PC-3 (cell line): ENCODE measurements around the gene ULBP1. TPM values are rescaled to one million over a fixed set of nuclear protein-coding genes. Genes with fewer than 3 reads are reported as not detected.

Source experiments
- ATAC-seq: fragments of 200-7000 bp; cut with Tn5 transposase; 2 replicates; pipeline ENCODE4 v1.9.1; 2020; ENCODE audit warnings: mild to moderate bottlenecking, moderate library complexity
- BruUV-seq: library from RNA; stranded (reverse); fragments of 400-500 nt; replicated peaks from 2 replicates; lab custom pipeline; 2021; lab: Mats Ljungman, UMichigan
- CTCF ChIA-PET: fragments of 300-600 bp; sonication (Branson Sonifier 250); formaldehyde crosslinking; loops from one replicate; lab custom pipeline; 2022; ENCODE audit warnings: antibody characterized with exemption; lab: Charles Lee
- POLR2A ChIA-PET: fragments of 300-600 bp; sonication (Branson Sonifier 250); formaldehyde crosslinking; loops from one replicate; lab custom pipeline; 2022; ENCODE audit warnings: antibody characterized with exemption; ENCODE audit not compliant: unreplicated experiment; lab: Charles Lee
- DNase-seq: peaks from one replicate; pipeline ENCODE4 v3.0.0-alpha.2; 2015
- H2AFZ ChIP-seq: fragments of 300-600 bp; sonication (generic); 2 replicates; pipeline ENCODE4 v1.6.0; 2016; ENCODE audit warnings: antibody characterized with exemption, low read length
- H3F3A ChIP-seq: fragments of 300-600 bp; sonication (generic); one replicate; pipeline ENCODE4 v1.6.0; 2017; ENCODE audit warnings: antibody characterized with exemption, low read length, control low read depth, mild to moderate bottlenecking; ENCODE audit not compliant: unreplicated experiment
- H3K27ac ChIP-seq: fragments of 300-600 bp; sonication (generic); 2 replicates; pipeline ENCODE4 v1.5.1; 2016; ENCODE audit warnings: mild to moderate bottlenecking, low read length
- H3K27me3 ChIP-seq: fragments of 300-600 bp; sonication (generic); 2 replicates; pipeline ENCODE4 v1.6.1; 2016; ENCODE audit warnings: low read length, mixed read lengths
- H3K36me3 ChIP-seq: fragments of 300-600 bp; sonication (generic); 2 replicates; pipeline ENCODE4 v1.6.1; 2016; ENCODE audit warnings: low read depth, mixed run types, low read length, mixed read lengths
- H3K4me1 ChIP-seq: fragments of 300-600 bp; sonication (generic); 2 replicates; pipeline ENCODE4 v1.5.1; 2016; ENCODE audit warnings: low read length; ENCODE audit not compliant: insufficient read depth
- H3K4me2 ChIP-seq: fragments of 300-600 bp; sonication (generic); 2 replicates; pipeline ENCODE4 v1.6.0; 2016; ENCODE audit warnings: low read length
- H3K4me3 ChIP-seq: fragments of 300-600 bp; sonication (generic); 2 replicates; pipeline ENCODE4 v1.5.1; 2016; ENCODE audit warnings: mild to moderate bottlenecking, low read length, mixed read lengths
- H3K79me2 ChIP-seq: fragments of 300-600 bp; sonication (generic); 2 replicates; pipeline ENCODE4 v1.6.1; 2017; ENCODE audit warnings: low read length, mixed read lengths
- H3K9ac ChIP-seq: fragments of 300-600 bp; sonication (generic); 2 replicates; pipeline ENCODE4 v1.6.0; 2016; ENCODE audit warnings: mild to moderate bottlenecking, low read length
- H3K9me2 ChIP-seq: fragments of 300-600 bp; sonication (generic); replicated peaks from 2 replicates; pipeline ENCODE4 v1.6.1; 2016; ENCODE audit warnings: mixed run types, low read length, mixed read lengths
- H3K9me3 ChIP-seq: fragments of 300-600 bp; sonication (generic); 2 replicates; pipeline ENCODE4 v1.6.1; 2016; ENCODE audit warnings: low read length, mixed read lengths
- H4K20me1 ChIP-seq: fragments of 300-600 bp; sonication (generic); 2 replicates; pipeline ENCODE4 v1.6.1; 2016; ENCODE audit warnings: low read length, mixed read lengths
- EZH2 ChIP-seq: fragments of 300-600 bp; sonication (generic); IDR thresholded peaks from one replicate; pipeline ENCODE4 v1.6.1; 2017; ENCODE audit warnings: antibody characterized with exemption, mild to moderate bottlenecking, low read length; ENCODE audit not compliant: unreplicated experiment
- EZH2phosphoT487 ChIP-seq: fragments of 300-600 bp; sonication (generic); IDR thresholded peaks from 2 replicates; pipeline ENCODE4 v1.6.1; 2018; ENCODE audit warnings: mild to moderate bottlenecking, antibody characterized with exemption, low read length, borderline replicate concordance
- intact Hi-C: fragments of 100-400 bp; cut with micrococcal nuclease; formaldehyde crosslinking; loops from 2 replicates; pipeline ENCODE4 v1.9.0; 2023
- total RNA-seq: library from RNA; depleted of rRNA; stranded (reverse); fragments of >200 nt; gene quantifications from 2 replicates; pipeline ENCODE4 v1.2.3, GENCODE V29; 2014
- TF ChIP-seq, protein P1 (sequence below): fragments of 300-600 bp; sonication (generic); conservative IDR thresholded peaks from 2 replicates; pipeline ENCODE4 v1.5.1; 2017; ENCODE audit warnings: antibody characterized with exemption, low read depth, mild to moderate bottlenecking, low read length

ULBP1 gene
- total RNA-seq, 1 experiment from 2014 or later = 0.87 TPM

- Histone ChIP-seq H3K9ac (no peak overlapping the region), H3F3A (no peaks in the 10 kb centered on the region), H4K20me1 (no peaks in the 10 kb centered on the region), H3K4me1 (no peaks in the 10 kb centered on the region), H3K9me2 (no peaks in the 10 kb centered on the region), H3K27me3 (peaks cover 57% of the 10 kb centered on the region), H3K4me3 (no peak overlapping the region), H3K4me2 (no peak overlapping the region), H3K79me2 (no peaks in the 10 kb centered on the region), H3K27ac (no peak overlapping the region), H3K9me3 (no peaks in the 10 kb centered on the region), H2AFZ (no peak overlapping the region), H3K36me3 (no peaks in the 10 kb centered on the region)
- ATAC-seq (no peak), DNase-seq (no peak)
- ChIA-PET CTCF (interaction anchor here (0.9 kb wide), 1 partner anchor 220 kb away, joined by 4 read pairs; no protein-coding TSS in a partner anchor), POLR2A (no interaction called here)
- no TSS peak for BruUV-seq
- intact Hi-C loops = no loop called here
- TF ChIP-seq, protein P1, sequence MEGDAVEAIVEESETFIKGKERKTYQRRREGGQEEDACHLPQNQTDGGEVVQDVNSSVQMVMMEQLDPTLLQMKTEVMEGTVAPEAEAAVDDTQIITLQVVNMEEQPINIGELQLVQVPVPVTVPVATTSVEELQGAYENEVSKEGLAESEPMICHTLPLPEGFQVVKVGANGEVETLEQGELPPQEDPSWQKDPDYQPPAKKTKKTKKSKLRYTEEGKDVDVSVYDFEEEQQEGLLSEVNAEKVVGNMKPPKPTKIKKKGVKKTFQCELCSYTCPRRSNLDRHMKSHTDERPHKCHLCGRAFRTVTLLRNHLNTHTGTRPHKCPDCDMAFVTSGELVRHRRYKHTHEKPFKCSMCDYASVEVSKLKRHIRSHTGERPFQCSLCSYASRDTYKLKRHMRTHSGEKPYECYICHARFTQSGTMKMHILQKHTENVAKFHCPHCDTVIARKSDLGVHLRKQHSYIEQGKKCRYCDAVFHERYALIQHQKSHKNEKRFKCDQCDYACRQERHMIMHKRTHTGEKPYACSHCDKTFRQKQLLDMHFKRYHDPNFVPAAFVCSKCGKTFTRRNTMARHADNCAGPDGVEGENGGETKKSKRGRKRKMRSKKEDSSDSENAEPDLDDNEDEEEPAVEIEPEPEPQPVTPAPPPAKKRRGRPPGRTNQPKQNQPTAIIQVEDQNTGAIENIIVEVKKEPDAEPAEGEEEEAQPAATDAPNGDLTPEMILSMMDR = no peak
- TF ChIP-seq EZH2phosphoT487 (no peak), EZH2 (no peak)
Observed at GRCh38 chr6:149984773-149985172, 21.0 kb downstream of the ULBP1 start.

- TF ChIP-seq EZH2phosphoT487 (no peak), EZH2 (no peak)
- TF ChIP-seq, protein P1 = no peak
- Histone ChIP-seq H3K79me2 (no peaks in the 10 kb centered on the region), H3K4me2 (no peak overlapping the region), H3K36me3 (no peaks in the 10 kb centered on the region), H3K27ac (no peak overlapping the region), H2AFZ (no peak overlapping the region), H3K9me2 (no peaks in the 10 kb centered on the region), H3K9ac (no peak overlapping the region), H3K9me3 (no peaks in the 10 kb centered on the region), H3F3A (no peaks in the 10 kb centered on the region), H3K4me3 (no peak overlapping the region), H4K20me1 (no peaks in the 10 kb centered on the region), H3K27me3 (peaks cover 64% of the 10 kb centered on the region), H3K4me1 (no peaks in the 10 kb centered on the region)
- no TSS peak for BruUV-seq
- intact Hi-C loops = no loop called here
- DNase-seq = no peak
- no peak for ATAC-seq
- ChIA-PET CTCF (no interaction called here), POLR2A (no interaction called here)
Observed at GRCh38 chr6:149985481-149985937, 21.8 kb downstream of the ULBP1 start.

GRCh38 chr6:149987602-149988107, 23.9 kb downstream of the ULBP1 start:
- DNase-seq (no peak), ATAC-seq (no peak)
- Histone ChIP-seq H3K27me3 (peaks cover 81% of the 10 kb centered on the region), H3K4me1 (no peaks in the 10 kb centered on the region), H3F3A (no peaks in the 10 kb centered on the region), H2AFZ (no peak overlapping the region), H3K36me3 (no peaks in the 10 kb centered on the region), H3K9ac (no peak overlapping the region), H4K20me1 (no peaks in the 10 kb centered on the region), H3K27ac (no peak overlapping the region), H3K79me2 (no peaks in the 10 kb centered on the region), H3K9me3 (no peaks in the 10 kb centered on the region), H3K4me3 (no peak overlapping the region), H3K9me2 (no peaks in the 10 kb centered on the region), H3K4me2 (no peak overlapping the region)
- ChIA-PET CTCF (no interaction called here), POLR2A (no interaction called here)
- intact Hi-C loops = no loop called here
- TF ChIP-seq EZH2phosphoT487 = no peak
- TF ChIP-seq EZH2 = no peak
- TF ChIP-seq, protein P1 = no peak
- BruUV-seq = no TSS peak
